SH-SY5Y (cell line): ENCODE measurements around the gene MTURN.

Source experiments
- GATA2 ChIP-seq: IDR thresholded peaks from 2 replicates; pipeline ENCODE4 v1.6.1; 2011; ENCODE audit warnings: mild to moderate bottlenecking, low read depth, low read length
- GATA3 ChIP-seq: IDR thresholded peaks from 2 replicates; pipeline ENCODE4 v1.6.1; 2011; ENCODE audit warnings: low read depth, mild to moderate bottlenecking, low read length, moderate library complexity

- TF ChIP-seq GATA2 (no peak), GATA3 (no peak)
These were observed at the start of gene MTURN for GRCh38 chr7:30134611-30135300.
